Measurements from ENCODE around the gene CCDC154.

DNA sequence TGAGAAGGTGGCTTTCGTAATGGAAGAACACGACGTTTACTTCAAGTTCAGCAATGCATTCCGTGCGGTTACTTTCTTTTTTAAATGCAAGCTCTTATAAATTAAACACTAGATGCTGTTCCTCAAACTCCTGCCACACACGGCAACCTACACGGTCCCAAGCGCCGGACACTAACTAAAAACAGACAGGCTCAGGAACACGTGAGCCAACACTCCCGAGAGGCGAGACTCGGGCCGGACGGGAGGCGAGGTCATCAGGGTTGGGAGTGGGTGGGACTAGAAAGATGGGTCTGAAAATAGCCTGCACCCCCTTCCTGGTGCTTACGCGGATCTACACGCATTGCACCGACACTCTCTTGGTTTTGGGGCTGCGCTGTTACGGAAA is 24.1 kb upstream of the CCDC154 start:
- TF ChIP-seq, protein P1, sequence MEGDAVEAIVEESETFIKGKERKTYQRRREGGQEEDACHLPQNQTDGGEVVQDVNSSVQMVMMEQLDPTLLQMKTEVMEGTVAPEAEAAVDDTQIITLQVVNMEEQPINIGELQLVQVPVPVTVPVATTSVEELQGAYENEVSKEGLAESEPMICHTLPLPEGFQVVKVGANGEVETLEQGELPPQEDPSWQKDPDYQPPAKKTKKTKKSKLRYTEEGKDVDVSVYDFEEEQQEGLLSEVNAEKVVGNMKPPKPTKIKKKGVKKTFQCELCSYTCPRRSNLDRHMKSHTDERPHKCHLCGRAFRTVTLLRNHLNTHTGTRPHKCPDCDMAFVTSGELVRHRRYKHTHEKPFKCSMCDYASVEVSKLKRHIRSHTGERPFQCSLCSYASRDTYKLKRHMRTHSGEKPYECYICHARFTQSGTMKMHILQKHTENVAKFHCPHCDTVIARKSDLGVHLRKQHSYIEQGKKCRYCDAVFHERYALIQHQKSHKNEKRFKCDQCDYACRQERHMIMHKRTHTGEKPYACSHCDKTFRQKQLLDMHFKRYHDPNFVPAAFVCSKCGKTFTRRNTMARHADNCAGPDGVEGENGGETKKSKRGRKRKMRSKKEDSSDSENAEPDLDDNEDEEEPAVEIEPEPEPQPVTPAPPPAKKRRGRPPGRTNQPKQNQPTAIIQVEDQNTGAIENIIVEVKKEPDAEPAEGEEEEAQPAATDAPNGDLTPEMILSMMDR (conservative IDR thresholded peaks at IDR 0.05; ENCODE audit: low read depth in 2 of 2): no peak
- TF ChIP-seq POLR2AphosphoS5 (IDR thresholded peaks at IDR 0.05; ENCODE audit: low read depth) (no peak), EZH2 (IDR thresholded peaks at IDR 0.05; ENCODE audit: low read depth, unreplicated experiment) (no peak), CREB1 (CRISPR knock-in tag; IDR thresholded peaks at IDR 0.05; ENCODE audit: low read depth) (no peak), JUNB (IDR thresholded peaks at IDR 0.05; ENCODE audit: unreplicated experiment) (no peak), REST (IDR thresholded peaks at IDR 0.05; ENCODE audit: unreplicated experiment) (no peak)
- TF ChIP-seq, protein P2, sequence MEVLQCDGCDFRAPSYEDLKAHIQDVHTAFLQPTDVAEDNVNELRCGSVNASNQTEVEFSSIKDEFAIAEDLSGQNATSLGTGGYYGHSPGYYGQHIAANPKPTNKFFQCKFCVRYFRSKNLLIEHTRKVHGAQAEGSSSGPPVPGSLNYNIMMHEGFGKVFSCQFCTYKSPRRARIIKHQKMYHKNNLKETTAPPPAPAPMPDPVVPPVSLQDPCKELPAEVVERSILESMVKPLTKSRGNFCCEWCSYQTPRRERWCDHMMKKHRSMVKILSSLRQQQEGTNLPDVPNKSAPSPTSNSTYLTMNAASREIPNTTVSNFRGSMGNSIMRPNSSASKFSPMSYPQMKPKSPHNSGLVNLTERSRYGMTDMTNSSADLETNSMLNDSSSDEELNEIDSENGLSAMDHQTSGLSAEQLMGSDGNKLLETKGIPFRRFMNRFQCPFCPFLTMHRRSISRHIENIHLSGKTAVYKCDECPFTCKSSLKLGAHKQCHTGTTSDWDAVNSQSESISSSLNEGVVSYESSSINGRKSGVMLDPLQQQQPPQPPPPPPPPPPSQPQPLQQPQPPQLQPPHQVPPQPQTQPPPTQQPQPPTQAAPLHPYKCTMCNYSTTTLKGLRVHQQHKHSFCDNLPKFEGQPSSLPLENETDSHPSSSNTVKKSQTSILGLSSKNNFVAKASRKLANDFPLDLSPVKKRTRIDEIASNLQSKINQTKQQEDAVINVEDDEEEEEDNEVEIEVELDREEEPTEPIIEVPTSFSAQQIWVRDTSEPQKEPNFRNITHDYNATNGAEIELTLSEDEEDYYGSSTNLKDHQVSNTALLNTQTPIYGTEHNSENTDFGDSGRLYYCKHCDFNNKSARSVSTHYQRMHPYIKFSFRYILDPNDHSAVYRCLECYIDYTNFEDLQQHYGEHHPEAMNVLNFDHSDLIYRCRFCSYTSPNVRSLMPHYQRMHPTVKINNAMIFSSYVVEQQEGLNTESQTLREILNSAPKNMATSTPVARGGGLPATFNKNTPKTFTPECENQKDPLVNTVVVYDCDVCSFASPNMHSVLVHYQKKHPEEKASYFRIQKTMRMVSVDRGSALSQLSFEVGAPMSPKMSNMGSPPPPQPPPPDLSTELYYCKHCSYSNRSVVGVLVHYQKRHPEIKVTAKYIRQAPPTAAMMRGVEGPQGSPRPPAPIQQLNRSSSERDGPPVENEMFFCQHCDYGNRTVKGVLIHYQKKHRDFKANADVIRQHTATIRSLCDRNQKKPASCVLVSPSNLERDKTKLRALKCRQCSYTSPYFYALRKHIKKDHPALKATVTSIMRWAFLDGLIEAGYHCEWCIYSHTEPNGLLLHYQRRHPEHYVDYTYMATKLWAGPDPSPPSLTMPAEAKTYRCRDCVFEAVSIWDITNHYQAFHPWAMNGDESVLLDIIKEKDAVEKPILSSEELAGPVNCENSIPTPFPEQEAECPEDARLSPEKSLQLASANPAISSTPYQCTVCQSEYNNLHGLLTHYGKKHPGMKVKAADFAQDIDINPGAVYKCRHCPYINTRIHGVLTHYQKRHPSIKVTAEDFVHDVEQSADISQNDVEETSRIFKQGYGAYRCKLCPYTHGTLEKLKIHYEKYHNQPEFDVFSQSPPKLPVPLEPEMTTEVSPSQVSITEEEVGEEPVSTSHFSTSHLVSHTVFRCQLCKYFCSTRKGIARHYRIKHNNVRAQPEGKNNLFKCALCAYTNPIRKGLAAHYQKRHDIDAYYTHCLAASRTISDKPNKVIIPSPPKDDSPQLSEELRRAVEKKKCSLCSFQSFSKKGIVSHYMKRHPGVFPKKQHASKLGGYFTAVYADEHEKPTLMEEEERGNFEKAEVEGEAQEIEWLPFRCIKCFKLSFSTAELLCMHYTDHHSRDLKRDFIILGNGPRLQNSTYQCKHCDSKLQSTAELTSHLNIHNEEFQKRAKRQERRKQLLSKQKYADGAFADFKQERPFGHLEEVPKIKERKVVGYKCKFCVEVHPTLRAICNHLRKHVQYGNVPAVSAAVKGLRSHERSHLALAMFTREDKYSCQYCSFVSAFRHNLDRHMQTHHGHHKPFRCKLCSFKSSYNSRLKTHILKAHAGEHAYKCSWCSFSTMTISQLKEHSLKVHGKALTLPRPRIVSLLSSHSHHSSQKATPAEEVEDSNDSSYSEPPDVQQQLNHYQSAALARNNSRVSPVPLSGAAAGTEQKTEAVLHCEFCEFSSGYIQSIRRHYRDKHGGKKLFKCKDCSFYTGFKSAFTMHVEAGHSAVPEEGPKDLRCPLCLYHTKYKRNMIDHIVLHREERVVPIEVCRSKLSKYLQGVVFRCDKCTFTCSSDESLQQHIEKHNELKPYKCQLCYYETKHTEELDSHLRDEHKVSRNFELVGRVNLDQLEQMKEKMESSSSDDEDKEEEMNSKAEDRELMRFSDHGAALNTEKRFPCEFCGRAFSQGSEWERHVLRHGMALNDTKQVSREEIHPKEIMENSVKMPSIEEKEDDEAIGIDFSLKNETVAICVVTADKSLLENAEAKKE (CRISPR knock-in tag; IDR thresholded peaks at IDR 0.05): no peak

All from GM23338 (cell line).